GM13976 (cell line): Measurements from ENCODE around the gene NEAT1.

ENCODE experiments used
- DNase-seq: peaks from one replicate; pipeline ENCODE4 v3.0.0; 2012; ENCODE audit warnings: low spot score
- CTCF ChIP-seq: IDR thresholded peaks from 2 replicates; pipeline ENCODE4 v1.5.1; 2012; ENCODE audit warnings: borderline replicate concordance, mild to moderate bottlenecking; ENCODE audit not compliant: insufficient read depth; ENCODE audit errors: extremely low read depth, missing control alignments, control extremely low read depth
- in situ Hi-C: fragments of 300-500 bp; cut with MboI; formaldehyde crosslinking; loops from one replicate; pipeline ENCODE4 v1.12.0; 2022; ENCODE audit warnings: low sequenced_read_pairs, mixed read lengths, inconsistent platforms; ENCODE audit not compliant: unreplicated experiment

NEAT1 gene

GRCh38 chr11:65382033-65382803 is 40.4 kb upstream of the NEAT1 start, which contains the start of gene SLC25A45:
Gene SLC25A45, minus strand, starts transcription at chr11:65382646. Its CDS starts 695 bp downstream, at chr11:65381951.
- in situ Hi-C loops, result no loop called here

GRCh38 chr11:65382804-65383368 is 39.7 kb upstream of the NEAT1 start:
- in situ Hi-C loops, result no loop called here
- TF ChIP-seq CTCF, result no peak
- DNase-seq, result no peak

More at GRCh38 chr11:65382033-65382803, 40.4 kb upstream of the NEAT1 start, which contains the start of gene SLC25A45:
- TF ChIP-seq CTCF, result peak; percentile 78
- DNase-seq, result peak; percentile 83

DNA sequence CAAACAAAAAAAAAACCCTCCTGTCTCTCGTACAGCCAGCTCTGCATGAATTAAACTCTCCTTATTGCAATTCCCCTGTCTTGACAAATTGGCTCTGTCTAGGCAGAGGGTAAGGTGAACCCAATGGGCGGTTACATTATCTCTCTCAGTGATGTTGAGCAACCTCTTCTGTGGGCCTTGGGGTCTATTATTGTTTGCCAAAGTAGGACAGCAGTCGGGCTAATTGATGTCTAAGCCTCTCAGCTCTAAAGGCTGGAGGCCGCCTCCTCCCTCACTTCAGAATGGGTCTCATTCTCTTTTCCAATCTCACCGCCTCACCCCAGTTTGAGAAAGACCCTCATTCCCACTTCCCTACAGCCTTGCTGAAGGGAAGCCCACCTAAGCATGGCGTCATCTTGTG is 38.8 kb upstream of the NEAT1 start:
- in situ Hi-C loops, result no loop called here
- DNase-seq, result no peak
- TF ChIP-seq CTCF, result no peak

DNA sequence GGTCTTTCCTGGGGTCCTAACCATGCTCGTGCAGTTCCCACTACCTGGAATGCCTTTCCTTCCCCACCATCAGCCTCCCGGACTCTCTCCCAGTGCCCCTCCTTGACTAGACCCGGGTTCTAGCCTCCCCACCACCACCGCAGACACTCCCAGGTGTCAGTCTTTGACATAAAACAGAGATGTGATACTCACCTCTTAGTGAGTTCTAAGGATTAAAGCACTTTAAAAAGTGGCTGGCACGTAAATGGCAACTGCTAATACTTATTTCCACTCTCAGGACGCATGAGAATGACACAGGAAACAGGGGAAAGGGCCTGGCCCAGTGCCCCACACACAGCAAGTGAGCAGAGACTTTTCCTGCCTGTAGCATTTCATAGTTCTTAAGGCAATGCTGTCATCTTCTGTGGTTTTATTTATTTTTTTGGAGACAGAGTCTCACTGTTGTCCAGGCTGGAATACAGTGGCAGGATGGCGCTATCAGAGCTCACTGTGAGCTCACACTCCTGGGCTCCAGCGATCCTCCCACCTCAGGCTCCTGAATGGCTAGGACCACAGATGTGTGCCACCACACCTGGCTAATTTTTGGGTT is 38.2 kb upstream of the NEAT1 start:
- no peak for TF ChIP-seq CTCF
- no peak for DNase-seq
- in situ Hi-C loops, result no loop called here

DNA sequence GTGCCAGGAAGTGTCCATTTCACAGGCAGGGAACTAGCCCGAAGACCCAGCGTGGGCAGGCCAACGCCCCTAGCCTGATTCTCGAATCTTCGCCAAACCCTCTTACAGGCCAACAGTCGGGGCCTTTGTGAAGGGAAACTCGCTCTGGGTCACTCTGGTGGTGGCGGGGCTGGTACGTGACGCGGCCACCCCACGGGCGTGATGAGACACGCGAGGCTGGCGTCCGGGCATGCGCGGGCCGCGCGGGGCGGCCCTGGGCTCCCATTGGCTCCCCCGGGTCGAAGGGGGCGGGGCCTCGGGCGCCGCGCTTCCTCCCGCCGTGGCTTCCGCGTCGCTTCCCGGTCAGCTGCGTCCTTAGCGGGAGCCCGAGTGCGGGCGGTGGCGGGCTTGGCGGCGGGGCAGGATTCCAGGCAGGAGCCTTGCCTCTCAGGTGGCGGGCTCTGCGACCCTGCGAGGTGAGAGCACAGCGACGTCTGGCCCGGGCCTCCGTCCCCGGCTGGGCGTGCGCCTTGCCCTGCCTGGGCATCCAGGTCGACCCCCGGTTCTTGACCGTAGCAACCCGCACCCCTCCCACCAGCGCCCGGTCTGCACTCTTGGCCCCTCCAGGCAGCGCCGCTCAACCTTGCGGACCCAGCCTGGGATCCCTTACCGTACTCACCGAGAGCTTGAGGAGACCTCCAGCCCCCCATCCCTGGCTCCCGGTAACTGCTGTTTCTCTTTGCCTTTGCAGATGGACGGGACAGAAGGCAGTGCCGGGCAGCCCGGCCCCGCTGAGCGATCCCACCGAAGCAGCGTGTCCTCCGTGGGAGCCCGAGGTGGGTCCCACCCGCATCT is 36.1 kb upstream of the NEAT1 start, which contains the start of gene FRMD8:
TSS of gene FRMD8 (plus strand) at position 331 of the 834 bp plus-strand sequence. CDS start at position 731, 400 bp downstream.
- peak; percentile 96 for DNase-seq
- no peak for TF ChIP-seq CTCF
- in situ Hi-C loops, result no loop called here

GRCh38 chr11:65388731-65389130 is 33.9 kb upstream of the NEAT1 start:
- no peak for DNase-seq
- TF ChIP-seq CTCF, result no peak
- in situ Hi-C loops, result no loop called here
